Progenitor cell of endocrine pancreas (in vitro differentiated cells): Measurements from ENCODE around the gene PSMB5. TPM values are rescaled to one million over a fixed set of nuclear protein-coding genes. Genes with fewer than 3 reads are reported as not detected.

ENCODE experiments used
- DNase-seq: peaks from one replicate; pipeline ENCODE4 v3.0.0; 2021; ENCODE audit warnings: low spot score; ENCODE audit not compliant: unreplicated experiment
- H3K27ac Mint-ChIP-seq: 2 replicates; pipeline ENCODE4 v1.8.0; 2021; ENCODE audit warnings: mild to moderate bottlenecking, moderate library complexity, mixed read lengths
- H3K27me3 Mint-ChIP-seq: 2 replicates; pipeline ENCODE4 v1.8.0; 2021; ENCODE audit warnings: mixed read lengths
- H3K36me3 Mint-ChIP-seq: 2 replicates; pipeline ENCODE4 v1.8.0; 2022; ENCODE audit warnings: mixed read lengths; ENCODE audit not compliant: insufficient read depth
- H3K4me1 Mint-ChIP-seq: 2 replicates; pipeline ENCODE4 v1.8.0; 2021; ENCODE audit warnings: low read depth, mixed read lengths
- H3K4me3 Mint-ChIP-seq: 2 replicates; pipeline ENCODE4 v1.8.0; 2021; ENCODE audit warnings: low read depth, mild to moderate bottlenecking, moderate library complexity, mixed read lengths
- H3K9me3 Mint-ChIP-seq: 2 replicates; pipeline ENCODE4 v1.8.0; 2021; ENCODE audit warnings: low read depth, mixed read lengths
- CTCF ChIP-seq: fragments of 200-600 bp; sonication (generic); IDR thresholded peaks from one replicate; pipeline ENCODE4 v1.5.0; 2021; ENCODE audit warnings: antibody characterized with exemption, mild to moderate bottlenecking; ENCODE audit not compliant: unreplicated experiment
- total RNA-seq: library from RNA; stranded (reverse); gene quantifications from 2 replicates; pipeline ENCODE4 v1.2.1, GENCODE V29; 2021

Gene PSMB5
- total RNA-seq, 1 donor from 2014 or later, result 156 TPM

- Mint-ChIP-seq H3K27me3 (no peaks in the 10 kb centered on the region), H3K9me3 (no peaks in the 10 kb centered on the region), H3K4me3 (no peak overlapping the region), H3K4me1 (peaks cover 7% of the 10 kb centered on the region), H3K36me3 (peaks cover 4% of the 10 kb centered on the region), H3K27ac (no peak overlapping the region)
- DNase-seq, result no peak
- TF ChIP-seq CTCF, result no peak
Measured at GRCh38 chr14:23051141-23052057, 16.7 kb upstream of the PSMB5 start.

- no peak overlapping the region for H3K4me3 Mint-ChIP-seq
- H3K36me3 Mint-ChIP-seq, result peaks cover 4% of the 10 kb centered on the region
- no peak overlapping the region for H3K27ac Mint-ChIP-seq
- no peak for DNase-seq
- H3K4me1 Mint-ChIP-seq, result peaks cover 2% of the 10 kb centered on the region
- no peak for TF ChIP-seq CTCF
- H3K9me3 Mint-ChIP-seq, result no peaks in the 10 kb centered on the region
- H3K27me3 Mint-ChIP-seq, result peaks cover under 1% of the 10 kb centered on the region
Measured at GRCh38 chr14:23049011-23049410, 14.3 kb upstream of the PSMB5 start.

GRCh38 chr14:23047751-23048693, 13.3 kb upstream of the PSMB5 start:
- no peak overlapping the region for H3K4me3 Mint-ChIP-seq
- H3K9me3 Mint-ChIP-seq, result no peaks in the 10 kb centered on the region
- H3K27ac Mint-ChIP-seq, result no peak overlapping the region
- no peak for TF ChIP-seq CTCF
- DNase-seq, result no peak
- H3K27me3 Mint-ChIP-seq, result peaks cover 7% of the 10 kb centered on the region
- peaks cover 4% of the 10 kb centered on the region for H3K36me3 Mint-ChIP-seq
- peaks cover 2% of the 10 kb centered on the region for H3K4me1 Mint-ChIP-seq

GRCh38 chr14:23047034-23047634, 12.4 kb upstream of the PSMB5 start:
- H3K4me1 Mint-ChIP-seq, result peaks cover 2% of the 10 kb centered on the region
- H3K27ac Mint-ChIP-seq, result no peak overlapping the region
- peaks cover 4% of the 10 kb centered on the region for H3K36me3 Mint-ChIP-seq
- H3K4me3 Mint-ChIP-seq, result no peak overlapping the region
- peaks cover 7% of the 10 kb centered on the region for H3K27me3 Mint-ChIP-seq
- H3K9me3 Mint-ChIP-seq, result no peaks in the 10 kb centered on the region
- no peak for TF ChIP-seq CTCF
- DNase-seq, result no peak
